ENCODE measurements around the gene SMIM35.
"Not testable (repeated sequence)": the region's sequence is repeated elsewhere in the genome, so short reads cannot be mapped to it uniquely, and the experiment has no call there.

The SMIM35 gene

DNA sequence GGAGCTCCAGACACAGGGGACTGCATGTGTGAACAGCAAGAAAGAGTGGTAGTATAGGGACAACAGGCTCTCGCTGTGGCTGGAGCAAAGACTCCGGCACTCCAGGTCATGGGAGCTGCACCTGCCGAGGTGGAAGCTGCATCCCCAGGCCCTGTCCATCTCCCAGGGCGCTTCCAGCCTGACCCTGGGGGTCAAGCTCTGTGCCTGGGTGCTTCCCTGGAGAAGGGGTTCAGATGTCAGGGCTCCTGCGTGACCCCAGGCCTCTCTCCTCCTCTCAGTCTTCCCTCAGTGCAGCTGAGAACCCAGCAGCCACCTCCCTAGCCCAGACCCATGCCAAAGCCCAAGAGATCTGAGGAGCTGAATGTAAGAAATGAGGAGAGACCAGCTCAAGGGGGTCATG, 6.5 kb downstream of the SMIM35 start:
- no peak for DNase-seq (ENCODE audit: low read depth)

DNA sequence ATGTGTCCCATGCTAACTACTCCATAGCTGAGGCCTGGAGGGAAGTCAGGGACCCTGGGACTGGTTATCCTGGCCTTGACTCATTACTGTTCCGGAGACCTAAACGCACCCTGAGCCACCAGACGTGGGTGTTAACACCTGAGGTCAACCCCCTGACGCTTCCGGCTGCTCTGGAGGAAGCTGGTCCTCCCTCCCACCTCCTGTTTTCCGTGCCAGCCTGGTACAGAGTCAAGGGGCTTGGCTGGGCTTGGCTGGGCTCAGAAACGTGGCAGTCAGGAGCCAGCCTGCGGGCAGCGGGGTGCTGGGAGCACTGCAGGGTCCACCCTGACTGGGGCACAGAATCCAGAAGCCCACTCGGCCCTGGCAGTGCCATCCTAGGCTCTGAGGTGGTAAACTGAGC, 7.3 kb downstream of the SMIM35 start:
- no peak for DNase-seq (ENCODE audit: low read depth)

DNA sequence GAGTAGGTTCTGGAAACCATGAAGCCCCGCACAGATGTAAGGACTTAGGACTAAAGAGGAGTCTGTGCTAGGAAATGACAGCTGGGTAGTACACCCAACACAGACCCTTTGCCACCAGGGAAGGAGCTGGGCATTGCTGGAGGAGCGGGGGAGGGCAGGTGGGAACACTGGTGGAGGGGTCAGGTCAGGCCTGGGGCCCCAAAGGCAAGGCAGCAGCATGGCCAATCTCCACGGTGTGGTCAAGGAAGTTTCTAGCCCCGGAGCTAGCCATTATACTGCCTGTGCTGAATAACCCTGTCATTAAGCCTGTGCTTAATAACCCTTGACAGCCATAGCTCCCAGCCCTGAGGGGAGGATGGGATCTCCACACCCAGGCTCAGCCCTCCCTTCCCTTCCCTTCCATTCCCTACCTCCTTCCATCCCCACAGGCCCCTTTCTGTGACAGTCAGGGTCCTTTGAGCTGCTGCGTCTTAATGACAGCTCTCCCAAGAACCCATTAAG, 7.8 kb downstream of the SMIM35 start:
- no peak for DNase-seq (ENCODE audit: low read depth)

- DNase-seq (ENCODE audit: low read depth): no peak
Measured at GRCh38 chr11:118076754-118077281, 9.9 kb downstream of the SMIM35 start, which contains the start of gene TMPRSS4. TMPRSS4 (plus strand) TSS chr11:118077078; CDS start chr11:118077303, 225 bp downstream.

GRCh38 chr11:118074785-118075184, 12.0 kb downstream of the SMIM35 start:
- DNase-seq (ENCODE audit: low read depth): no peak

DNA sequence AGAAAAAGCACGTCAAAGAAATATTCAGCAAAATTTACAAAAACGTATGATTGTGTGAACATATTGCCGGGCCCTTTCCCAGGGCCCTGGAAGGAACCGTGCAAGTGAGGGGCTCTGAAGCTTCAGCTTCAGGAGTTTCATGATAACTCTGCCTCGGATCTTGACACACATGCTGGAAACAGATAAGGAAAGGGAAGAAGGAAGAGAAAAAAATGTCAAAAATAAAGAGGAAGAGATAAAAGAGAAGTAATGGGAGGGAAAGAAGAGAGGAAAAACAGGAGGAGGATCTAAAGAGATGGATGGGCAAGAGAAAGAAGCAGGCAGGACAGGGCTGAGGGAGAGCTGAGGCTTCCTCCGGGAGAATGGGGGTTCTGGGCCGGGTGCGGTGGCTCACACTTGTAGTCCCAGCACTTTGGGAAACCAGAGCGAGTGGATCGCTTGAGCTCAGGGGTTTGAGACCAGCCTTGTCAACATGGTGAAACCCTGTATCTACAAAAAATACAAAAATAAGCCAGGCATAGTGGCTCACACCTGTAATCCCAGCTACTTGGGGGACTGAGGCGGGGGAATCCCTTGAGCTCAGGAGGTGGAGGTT, 12.6 kb downstream of the SMIM35 start:
- DNase-seq (ENCODE audit: low read depth): no peak

- DNase-seq (ENCODE audit: low read depth): no peak
Measured at GRCh38 chr11:118073554-118073953, 13.2 kb downstream of the SMIM35 start.

GRCh38 chr11:118071416-118072030, 15.2 kb downstream of the SMIM35 start:
- DNase-seq (ENCODE audit: low read depth): no peak

DNA sequence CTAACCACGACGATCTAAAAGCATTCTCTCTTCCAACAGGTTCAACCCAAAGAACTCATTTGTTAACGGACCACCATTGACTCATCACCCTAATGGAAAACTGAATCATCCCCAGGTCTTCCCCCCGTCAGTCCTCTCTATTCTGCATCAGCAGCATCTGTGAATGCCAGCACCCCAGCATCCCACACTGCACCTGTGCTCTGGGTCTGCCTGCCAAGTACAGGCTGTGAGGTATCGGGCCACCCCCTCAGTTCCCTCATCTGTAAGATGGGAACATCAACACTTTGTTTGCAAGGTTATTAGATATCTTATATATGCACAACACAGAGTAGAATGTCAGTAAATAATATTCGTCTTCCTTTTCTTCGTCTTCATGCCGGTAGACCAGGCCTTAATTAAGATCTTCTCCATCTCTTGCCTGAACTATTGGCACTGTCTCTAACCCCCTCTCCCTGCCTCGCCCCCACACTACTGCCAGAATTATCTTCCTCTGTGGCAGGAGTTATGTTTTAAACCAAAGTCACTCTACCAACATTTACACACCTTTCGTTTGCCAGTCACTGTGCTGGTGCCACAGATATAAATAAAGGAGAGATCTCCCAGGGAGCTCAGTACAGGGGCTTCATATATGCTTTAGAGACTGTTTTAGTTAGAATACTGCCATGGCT, 17.7 kb downstream of the SMIM35 start:
- no peak for DNase-seq (ENCODE audit: low read depth)

DNA sequence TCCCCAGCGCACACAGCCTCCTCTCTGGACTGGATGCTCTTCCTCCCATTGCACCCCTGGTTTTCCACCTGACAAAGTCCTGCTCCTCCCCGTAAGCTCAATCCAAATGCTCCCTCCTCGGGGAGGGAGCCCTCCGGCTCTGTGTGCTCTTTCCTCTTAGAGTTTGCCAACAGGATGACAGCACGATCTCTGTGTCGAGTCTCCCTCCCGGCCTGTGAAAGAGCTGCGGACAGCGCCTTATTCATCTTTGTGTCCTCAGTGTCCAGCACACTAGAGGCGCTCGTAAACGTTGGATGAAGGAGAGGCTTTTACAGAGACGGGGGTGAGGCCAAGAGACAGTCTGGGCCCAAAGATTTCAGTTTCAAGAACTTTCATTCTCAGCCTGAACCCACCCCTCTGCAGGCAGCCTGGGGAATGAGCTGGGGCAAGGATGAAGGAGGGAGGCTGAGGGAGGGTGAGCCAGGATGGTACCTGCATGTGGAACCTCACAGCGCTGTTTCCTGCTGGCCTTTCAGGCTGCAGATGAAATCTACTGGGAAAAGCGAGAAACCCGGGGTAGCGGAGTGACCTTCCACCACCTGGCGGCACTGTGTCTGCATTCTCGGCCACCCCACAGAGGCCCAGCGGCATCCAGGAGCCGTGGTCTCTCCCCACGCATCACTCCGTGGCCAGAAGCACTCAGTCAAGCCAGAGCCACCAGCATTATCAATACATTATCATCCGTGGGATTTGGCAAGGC, 18.4 kb downstream of the SMIM35 start:
- no peak for DNase-seq (ENCODE audit: low read depth)

GRCh38 chr11:118067006-118067405, 19.8 kb downstream of the SMIM35 start:
- no peak for DNase-seq (ENCODE audit: low read depth)

- DNase-seq (ENCODE audit: low read depth): no peak
Measured at GRCh38 chr11:118065384-118065783, 21.4 kb downstream of the SMIM35 start.

DNA sequence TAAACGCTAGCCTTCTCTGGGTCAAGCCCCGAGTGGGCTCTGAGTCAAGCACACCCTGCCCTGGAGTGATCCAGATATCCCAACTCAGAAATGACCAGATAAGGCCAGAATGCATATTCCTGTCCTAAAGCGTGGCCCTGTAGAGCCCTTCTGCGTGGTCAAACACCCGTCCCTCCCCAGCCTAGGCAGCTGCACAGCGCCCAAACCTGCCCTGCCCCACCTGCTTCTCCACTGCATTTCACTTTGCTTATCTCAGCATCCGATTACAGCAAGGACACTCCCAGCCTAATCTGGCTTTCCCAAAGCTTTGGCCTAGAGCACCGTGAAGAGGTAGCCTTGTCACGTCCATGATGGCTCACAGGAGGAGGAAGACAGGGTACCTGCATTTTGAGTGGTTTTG, 21.8 kb downstream of the SMIM35 start:
- DNase-seq (ENCODE audit: low read depth): no peak

GRCh38 chr11:118062631-118063030, 24.1 kb downstream of the SMIM35 start:
- not testable (repeated sequence) for DNase-seq (ENCODE audit: low read depth)

DNA sequence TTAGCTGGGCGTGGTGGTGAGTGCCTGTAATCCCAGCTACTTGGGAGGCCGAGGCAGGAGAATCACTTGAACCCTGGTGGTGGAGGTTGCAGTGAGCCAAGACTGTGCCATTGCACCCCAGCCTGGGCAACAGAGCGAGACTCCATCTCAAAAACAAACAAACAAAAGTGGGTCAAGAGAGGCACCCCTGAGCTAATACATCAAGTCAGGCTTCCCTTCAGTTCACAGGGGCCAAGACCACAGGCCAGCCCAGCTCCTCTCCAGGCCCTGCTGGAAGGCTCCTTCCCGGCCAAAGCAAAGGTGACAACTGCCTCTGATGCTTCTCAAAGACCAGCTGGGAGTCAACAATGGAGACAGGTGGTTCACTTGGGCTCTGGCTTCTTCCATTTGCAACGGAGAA, 24.6 kb downstream of the SMIM35 start:
- DNase-seq (ENCODE audit: low read depth): not testable (repeated sequence)

DNA sequence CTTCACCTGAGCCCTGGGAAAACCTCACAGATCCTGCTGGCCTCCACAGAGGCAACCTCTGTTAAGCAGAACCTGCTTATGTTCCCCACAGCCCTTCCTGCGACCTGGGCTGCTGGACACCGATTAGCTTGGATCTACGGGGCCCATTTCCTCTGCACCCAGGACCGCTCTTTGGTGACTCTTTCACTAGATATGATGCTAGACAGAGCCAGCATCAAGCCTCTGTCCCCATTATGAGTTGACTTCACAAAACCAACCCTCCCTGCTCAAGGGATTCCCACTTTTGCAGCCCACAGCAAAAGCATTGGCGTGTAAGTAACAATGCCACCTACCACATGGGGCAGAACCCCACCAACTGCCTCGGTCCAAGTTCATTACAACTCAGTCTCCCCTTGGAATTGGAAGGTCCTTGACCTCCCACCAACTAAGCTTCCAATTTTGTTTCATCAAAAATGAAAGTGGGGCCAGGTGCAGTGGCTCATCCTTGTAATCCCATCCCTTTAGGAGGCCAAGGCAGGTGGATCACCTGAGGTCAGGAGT, 25.1 kb downstream of the SMIM35 start:
- DNase-seq (ENCODE audit: low read depth): no peak

GRCh38 chr11:118060869-118061268, 25.9 kb downstream of the SMIM35 start:
- DNase-seq (ENCODE audit: low read depth): no peak

- no peak for DNase-seq (ENCODE audit: low read depth)
Measured at GRCh38 chr11:118060081-118060661, 26.6 kb downstream of the SMIM35 start.

- DNase-seq (ENCODE audit: low read depth): no peak
Measured at GRCh38 chr11:118059246-118059940, 27.4 kb downstream of the SMIM35 start.

GRCh38 chr11:118058311-118059245, 28.2 kb downstream of the SMIM35 start:
- no peak for DNase-seq (ENCODE audit: low read depth)
